Lower lobe of right lung (tissue), 2 donors: Measurements from ENCODE around the gene ITPR1. TPM values are rescaled to one million over a fixed set of nuclear protein-coding genes. Genes with fewer than 3 reads are reported as not detected.

Source experiments
- ATAC-seq, 2 donors: fragments of 200-7000 bp; cut with Tn5 transposase; one replicate each; pipeline ENCODE4 v1.9.1; 2020 to 2022; ENCODE audit warnings: mild to moderate bottlenecking in 2 of 2, moderate library complexity in 2 of 2
- DNase-seq: peaks from one replicate; pipeline ENCODE4 v3.0.0-alpha.2; 2020
- H3K27ac ChIP-seq: fragments of 200-600 bp; one replicate; pipeline ENCODE4 v1.8.0; 2022
- H3K27me3 ChIP-seq: fragments of 200-600 bp; one replicate; pipeline ENCODE4 v1.8.0; 2022; ENCODE audit warnings: low read depth
- H3K36me3 ChIP-seq: fragments of 200-600 bp; one replicate; pipeline ENCODE4 v1.8.0; 2022; ENCODE audit warnings: mild to moderate bottlenecking
- H3K4me1 ChIP-seq: fragments of 200-600 bp; one replicate; pipeline ENCODE4 v1.8.0; 2022
- H3K4me3 ChIP-seq: fragments of 200-600 bp; one replicate; pipeline ENCODE4 v1.8.0; 2022; ENCODE audit warnings: mild to moderate bottlenecking
- H3K9me3 ChIP-seq: fragments of 200-600 bp; one replicate; pipeline ENCODE4 v1.8.0; 2022
- CTCF ChIP-seq: fragments of 200-600 bp; IDR thresholded peaks from one replicate; pipeline ENCODE4 v1.8.0; 2022; ENCODE audit warnings: antibody characterized with exemption, mild to moderate bottlenecking
- intact Hi-C: fragments of 100-400 bp; cut with DNase I; formaldehyde crosslinking; loops from one replicate; pipeline ENCODE4 v1.11.0; 2022
- total RNA-seq: library from RNA; stranded (reverse); fragmentation: NEBNext Ultra II Directional; extraction: Animal tissue kit (Norgen Biotek cat#: 25700); gene quantifications from one replicate; pipeline ENCODE4 v1.2.1, GENCODE V29; 2021
- donor health status: DM: no; HTN: yes; CAD: no; lungs with severe emphysema.

ITPR1 gene
- total RNA-seq, 1 donor from 2014 or later = 69.1 TPM

DNA sequence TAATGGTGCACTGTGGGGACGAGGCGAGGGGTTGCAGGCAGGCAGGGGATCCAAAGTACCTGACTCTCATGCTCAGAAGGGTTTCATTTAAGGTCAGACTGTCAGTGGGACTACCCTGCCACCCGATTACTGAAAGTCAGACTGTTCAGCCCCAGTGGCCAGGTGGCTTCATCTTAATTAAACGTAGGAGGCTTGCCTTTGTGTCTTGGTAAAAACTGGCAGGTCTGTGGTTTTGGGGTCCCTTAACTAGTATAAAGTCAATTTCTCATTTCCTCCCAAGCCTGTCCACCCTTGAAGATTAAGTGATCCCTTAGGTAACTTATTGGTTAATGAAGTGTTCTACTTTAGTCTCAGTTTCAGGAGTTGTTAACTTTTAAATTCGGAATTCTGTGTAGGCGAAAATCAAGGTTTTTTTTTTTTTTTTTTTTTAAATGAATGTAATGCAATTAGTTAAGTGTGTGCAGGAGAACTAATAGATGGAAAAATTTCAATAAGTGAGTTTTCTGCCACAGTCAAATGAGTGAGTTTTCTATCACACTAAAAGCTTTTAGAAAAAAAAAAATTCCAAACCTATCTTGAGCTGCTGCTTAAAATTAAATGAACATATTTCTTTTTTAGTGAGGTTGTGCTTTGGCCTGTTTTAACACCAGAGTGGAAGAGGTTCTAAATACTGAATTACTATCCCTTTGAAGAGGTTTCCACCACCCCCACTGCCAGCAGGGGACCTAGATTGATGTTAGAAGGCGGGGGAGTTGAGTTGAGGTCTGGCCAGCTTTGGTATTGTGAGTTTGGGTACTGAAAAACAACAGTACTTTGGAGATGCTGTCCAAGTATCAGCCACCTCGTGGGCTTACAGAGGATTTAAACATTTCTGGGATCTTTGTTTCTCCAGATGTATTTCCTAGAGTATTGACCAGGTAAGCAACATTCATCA lies 15.2 kb downstream of the ITPR1 start:
- no peaks in the 10 kb centered on the region for H3K36me3 ChIP-seq
- ATAC-seq (no peak), DNase-seq (no peak)
- H3K27ac ChIP-seq = no peak overlapping the region
- intact Hi-C loops = no loop called here
- H3K4me3 ChIP-seq = no peak overlapping the region
- no peaks in the 10 kb centered on the region for H3K27me3 ChIP-seq
- no peaks in the 10 kb centered on the region for H3K9me3 ChIP-seq
- H3K4me1 ChIP-seq = peaks cover 15% of the 10 kb centered on the region
- no peak for TF ChIP-seq CTCF

- H3K27me3 ChIP-seq = no peaks in the 10 kb centered on the region
- peaks cover 15% of the 10 kb centered on the region for H3K4me1 ChIP-seq
- no peak for DNase-seq
- H3K4me3 ChIP-seq = no peak overlapping the region
- no peaks in the 10 kb centered on the region for H3K36me3 ChIP-seq
- no peak for TF ChIP-seq CTCF
- no peaks in the 10 kb centered on the region for H3K9me3 ChIP-seq
- no peak for ATAC-seq
- intact Hi-C loops = no loop called here
- H3K27ac ChIP-seq = no peak overlapping the region
These were observed 15.9 kb downstream of the ITPR1 start for GRCh38 chr3:4509043-4509442.

GRCh38 chr3:4509983-4510755 lies 17.0 kb downstream of the ITPR1 start:
- no peak overlapping the region for H3K27ac ChIP-seq
- intact Hi-C loops = no loop called here
- no peaks in the 10 kb centered on the region for H3K9me3 ChIP-seq
- ATAC-seq = no peak
- TF ChIP-seq CTCF = no peak
- no peak for DNase-seq
- H3K36me3 ChIP-seq = no peaks in the 10 kb centered on the region
- H3K4me3 ChIP-seq = no peak overlapping the region
- H3K27me3 ChIP-seq = no peaks in the 10 kb centered on the region
- H3K4me1 ChIP-seq = peaks cover 5% of the 10 kb centered on the region

DNA sequence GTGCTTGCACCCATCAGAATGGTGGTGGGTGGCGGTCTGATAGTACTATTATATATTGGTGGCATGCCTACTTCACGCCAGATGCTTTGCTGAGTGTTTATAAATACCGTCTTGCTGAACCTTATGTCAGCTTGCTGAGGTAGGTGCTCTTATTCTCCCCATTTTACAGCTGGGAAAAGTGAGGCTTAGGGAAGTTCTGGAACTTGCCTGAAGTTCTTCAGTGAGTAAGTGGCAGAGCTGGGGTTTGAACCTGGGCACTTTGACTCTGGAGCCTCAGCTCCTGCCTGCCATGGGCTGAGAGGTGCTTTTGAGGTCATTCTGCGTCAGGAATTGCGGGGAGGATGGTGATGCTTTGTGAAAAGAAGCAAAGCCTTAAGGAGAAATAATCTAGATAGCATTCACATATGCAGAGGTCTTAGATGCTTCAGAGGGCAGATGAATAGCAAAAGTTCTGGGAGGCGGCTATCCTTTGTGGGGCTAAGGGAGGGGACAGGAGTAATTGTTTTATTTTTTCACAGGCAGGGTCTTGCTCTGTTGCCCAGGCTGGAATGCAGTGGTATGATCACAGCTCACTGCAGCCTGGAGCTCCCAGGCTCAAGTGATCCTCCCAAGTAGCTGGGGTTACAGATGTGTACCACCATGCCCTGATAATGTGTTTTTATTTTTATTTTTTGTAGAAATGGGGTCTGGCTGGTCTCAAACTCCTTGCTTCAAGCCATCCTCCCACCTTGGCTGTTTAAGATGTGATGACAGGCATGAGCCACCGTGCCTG lies 18.5 kb downstream of the ITPR1 start:
- ATAC-seq = no peak
- peaks cover under 1% of the 10 kb centered on the region for H3K4me1 ChIP-seq

More for the DNA sequence above, 18.5 kb downstream of the ITPR1 start:
- DNase-seq = no peak
- H3K36me3 ChIP-seq = no peaks in the 10 kb centered on the region
- intact Hi-C loops = no loop called here
- no peak overlapping the region for H3K27ac ChIP-seq
- TF ChIP-seq CTCF = no peak
- H3K4me3 ChIP-seq = no peak overlapping the region
- no peaks in the 10 kb centered on the region for H3K9me3 ChIP-seq
- no peaks in the 10 kb centered on the region for H3K27me3 ChIP-seq
